HG03520 (cell line): ENCODE measurements around the gene LIPH.
"Not testable (repeated sequence)": the region's sequence is repeated elsewhere in the genome, so short reads cannot be mapped to it uniquely, and the experiment has no call there.

Experiments
- ATAC-seq: cut with Tn5 transposase; IDR thresholded peaks from one replicate; pipeline ENCODE4 v1.9.1; 2021; ENCODE audit warnings: mild to moderate bottlenecking, moderate library complexity; ENCODE audit not compliant: unreplicated experiment

The LIPH gene

DNA sequence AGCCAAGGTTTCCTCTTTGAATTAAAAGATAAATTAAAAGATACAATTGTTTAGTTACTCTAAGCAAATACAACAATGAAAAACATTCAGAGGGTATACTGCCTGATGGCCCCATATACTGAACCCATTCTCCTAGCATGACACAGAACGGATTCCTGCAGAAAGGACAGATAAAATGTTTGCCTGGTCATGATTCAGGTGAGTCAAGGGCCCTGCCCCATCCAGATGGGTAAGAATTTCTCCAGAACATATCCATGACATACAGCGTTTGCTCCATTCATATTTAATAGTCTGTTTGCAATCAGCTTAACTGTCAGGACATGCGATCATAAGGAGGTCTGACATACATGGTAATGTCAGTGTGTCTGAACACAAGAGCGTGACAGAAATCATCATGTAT lies 62.1 kb downstream of the LIPH start:
- no peak for ATAC-seq

DNA sequence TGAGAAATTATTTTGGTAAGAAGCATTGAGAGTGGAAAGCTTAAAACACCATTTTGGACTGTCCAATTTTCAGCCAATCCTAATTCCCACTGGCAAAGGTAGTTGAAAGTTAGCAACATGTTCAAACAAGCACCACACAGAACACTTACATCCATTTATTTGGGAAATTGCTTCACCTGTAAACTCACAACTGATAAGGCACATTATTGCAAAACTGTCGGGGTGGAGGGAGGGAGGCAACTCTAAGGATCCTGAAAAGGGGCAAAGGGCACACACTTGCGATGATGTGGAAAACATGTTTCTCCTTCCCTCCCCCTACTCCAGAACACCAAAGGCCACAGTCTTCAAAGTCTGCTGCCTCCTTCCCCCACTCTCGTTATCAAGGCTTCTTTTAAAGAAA lies 62.9 kb downstream of the LIPH start:
- ATAC-seq = no peak

DNA sequence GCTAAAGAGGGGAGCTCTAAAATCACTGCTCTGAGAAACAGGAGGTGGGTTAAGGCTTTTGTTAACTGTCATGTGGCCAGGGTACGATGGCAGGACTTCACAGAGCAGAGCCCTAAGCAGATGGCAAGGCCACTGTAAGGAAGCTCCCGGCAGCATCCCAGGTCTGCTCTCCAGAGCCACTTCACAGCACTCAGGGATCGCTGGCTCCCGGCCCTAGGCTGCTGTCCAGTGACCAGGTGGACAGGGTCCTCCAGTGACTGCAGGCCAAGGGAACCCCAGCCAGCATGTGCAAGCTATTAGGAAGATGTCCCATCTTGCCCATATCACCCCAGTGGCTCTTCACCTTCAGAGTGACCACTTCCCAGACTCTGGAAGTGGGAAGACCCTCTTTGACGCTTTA lies 63.9 kb downstream of the LIPH start:
- ATAC-seq = no peak

DNA sequence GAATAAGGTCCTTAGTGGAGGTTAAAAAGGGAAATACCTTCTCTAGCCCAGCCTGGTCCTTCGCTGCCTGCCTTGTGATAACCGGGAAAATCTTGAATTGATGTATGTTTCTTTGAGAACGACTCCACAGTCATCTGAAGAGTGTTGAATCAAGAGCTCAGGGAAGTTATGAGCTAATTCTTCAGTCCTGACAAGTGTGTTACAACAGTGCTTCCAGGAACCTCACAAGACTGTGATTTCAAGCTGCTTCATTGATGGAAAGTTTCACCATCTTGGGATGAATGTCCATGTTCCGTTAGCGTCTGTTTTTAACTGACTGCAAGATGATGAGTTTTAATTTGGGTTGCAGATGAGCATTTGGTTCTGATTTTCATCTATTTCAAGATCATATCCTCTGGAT lies 66.0 kb downstream of the LIPH start:
- ATAC-seq = no peak

DNA sequence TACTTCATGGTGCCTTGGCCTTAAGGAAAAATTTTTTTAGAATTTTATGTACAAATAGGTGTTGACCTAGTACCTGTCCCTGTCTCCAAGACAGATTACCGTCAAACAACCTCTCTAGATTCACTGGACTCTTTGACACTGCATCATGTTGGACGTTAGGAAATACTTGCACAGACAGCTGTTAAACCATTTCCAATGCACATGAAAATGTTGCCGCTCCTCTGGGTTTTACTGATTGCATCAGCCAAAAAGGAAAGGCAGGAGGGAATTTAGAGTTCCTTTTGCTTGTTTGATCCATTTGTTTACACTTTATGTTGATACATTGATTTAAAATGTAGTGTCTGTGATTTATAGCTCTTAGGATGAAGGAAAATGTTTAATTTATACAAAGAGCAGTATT lies 68.1 kb downstream of the LIPH start:
- ATAC-seq = no peak

DNA sequence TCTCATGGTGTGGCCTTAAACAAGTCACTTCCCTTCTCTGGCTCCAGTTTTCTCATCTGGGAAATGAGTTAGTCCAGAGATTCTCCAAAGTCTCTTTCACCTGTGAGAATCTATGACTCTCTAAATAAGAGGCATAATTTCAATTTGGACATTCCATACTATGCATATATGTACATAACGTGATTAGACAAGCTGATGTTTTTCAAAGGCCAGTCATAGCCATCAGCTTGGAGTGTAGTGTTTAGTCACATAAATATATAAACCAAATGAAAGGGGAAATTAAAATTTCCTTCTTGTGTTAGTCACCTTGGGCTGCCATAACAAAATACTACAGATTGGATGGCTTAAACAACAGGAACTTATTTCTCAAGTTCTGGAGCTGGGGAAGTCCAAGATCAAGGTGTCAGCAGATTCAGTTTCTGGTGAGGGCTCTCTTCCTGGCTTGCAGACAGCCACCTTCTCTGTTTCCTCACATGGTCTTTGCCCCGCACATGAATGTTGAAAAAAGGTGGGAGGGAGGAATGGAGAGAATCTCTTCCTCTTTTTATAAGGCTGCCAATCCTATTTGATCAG lies 72.9 kb downstream of the LIPH start:
- no peak for ATAC-seq

DNA sequence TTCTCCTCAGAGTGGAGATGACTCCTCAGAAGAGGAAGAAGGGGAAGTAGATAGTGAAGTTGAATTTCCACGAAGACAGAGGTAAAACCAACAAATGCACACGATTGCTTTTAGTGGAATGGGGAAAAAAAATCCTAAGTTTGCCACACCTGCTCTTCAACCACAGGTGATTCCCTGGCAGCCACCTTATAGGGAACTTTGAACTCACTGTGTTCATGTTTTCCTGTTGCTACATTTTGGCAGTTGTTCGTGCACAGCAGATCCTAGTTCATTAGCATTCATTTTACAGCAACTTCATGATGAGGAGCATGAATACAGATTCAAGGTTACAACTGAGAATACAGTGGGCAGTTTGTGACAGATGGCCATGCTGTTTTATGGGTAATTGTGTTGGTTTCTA lies 75.1 kb downstream of the LIPH start:
- no peak for ATAC-seq

DNA sequence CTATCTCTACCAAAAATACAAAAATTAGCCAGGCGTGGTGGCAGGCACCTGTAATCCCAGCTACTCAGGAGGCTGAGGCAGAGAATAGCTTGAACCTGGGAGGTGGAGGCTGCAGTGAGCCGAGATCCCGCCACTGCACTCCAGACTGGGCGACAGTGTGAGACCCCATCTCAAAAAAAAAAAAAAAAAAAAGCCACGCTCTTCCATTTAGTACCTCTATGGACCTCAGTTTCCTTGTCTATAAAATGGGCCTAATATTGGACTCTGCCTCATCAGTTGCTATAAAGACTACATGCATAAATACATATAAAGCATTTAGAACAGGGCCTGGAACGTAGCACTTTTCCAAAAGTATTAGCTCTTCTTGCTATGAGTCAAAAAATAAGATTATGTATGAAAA lies 77.5 kb downstream of the LIPH start:
- not testable (repeated sequence) for ATAC-seq

DNA sequence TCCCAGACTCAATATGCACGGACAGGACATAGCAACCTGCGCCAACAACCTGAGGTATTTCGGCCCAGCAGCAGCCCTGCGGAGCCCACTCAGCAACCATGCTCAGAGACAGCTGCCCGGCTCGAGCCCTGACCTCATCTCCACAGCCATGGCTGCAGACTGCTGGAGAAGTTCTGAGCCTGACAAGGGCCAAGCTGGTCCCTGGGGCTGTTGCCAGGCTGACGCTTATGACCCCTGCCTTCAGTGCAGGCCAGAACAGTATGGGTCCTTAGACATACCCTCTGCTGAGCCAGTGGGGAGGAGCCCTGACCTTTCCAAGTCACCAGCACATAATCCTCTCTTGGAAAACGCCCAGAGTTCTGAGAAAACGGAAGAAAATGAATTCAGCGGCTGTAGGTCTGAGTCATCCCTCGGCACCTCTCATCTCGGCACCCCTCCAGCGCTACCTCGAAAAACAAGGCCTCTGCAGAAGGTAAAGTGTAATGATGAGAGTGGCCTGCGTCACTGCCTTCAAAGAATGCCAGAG lies 79.0 kb downstream of the LIPH start:
- ATAC-seq = no peak

DNA sequence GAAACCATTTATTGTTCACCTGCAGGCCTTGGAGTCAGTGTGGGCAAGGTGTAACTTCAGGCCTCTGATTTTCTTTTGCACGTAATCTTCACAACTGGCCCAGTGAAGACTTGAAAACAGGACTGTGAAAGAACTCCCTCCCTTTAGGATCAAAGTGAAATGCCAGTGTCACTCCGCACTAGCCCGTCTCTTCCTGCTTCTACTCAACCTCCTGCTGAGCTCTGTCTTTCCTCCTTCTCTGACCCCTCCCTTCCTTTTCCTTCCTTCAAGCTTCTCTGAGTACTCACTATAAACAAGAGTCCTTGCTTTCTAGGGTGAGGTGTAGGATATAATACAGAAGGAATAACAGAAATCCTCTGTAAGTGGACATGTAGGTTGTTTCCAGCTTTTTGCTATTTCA lies 82.1 kb downstream of the LIPH start:
- no peak for ATAC-seq

DNA sequence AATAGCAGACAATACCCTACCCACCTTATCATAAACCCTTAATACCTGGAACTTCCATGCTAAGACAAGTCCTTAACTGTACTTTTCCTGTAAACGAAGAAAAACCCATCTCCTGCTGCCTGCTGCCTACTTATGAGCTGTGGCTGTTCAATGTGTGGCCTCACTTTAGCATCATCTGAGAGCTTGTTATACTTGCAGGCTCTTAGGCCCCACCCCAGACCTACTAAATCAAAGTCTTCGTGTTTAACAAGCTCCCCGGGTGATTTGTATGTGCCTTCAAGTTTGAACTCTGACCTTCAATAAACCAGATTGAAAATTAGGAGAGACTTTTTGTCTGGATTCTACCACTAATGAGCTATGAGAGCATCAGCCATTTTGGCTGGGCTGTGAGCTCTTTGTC lies 82.8 kb downstream of the LIPH start:
- ATAC-seq = no peak

DNA sequence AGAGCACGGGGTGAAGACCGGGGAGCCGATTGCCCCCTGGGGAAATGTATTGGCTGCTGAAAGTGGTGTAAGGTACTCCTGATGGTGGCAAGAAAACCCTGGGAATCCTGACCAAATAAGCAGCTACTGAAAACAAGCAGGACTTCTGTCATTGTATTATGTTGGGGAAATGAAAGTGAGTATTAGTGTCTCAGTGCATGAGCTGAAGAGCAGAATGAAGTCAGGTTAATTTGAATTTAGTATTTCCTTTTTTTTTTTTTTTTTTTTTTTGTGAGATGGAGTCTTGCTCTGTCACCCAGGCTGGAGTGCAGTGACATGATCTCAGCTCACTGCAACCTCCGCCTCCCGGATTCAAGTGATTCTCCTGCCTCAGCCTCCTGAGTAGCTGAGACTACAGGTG lies 86.3 kb downstream of the LIPH start:
- ATAC-seq = not testable (repeated sequence)

DNA sequence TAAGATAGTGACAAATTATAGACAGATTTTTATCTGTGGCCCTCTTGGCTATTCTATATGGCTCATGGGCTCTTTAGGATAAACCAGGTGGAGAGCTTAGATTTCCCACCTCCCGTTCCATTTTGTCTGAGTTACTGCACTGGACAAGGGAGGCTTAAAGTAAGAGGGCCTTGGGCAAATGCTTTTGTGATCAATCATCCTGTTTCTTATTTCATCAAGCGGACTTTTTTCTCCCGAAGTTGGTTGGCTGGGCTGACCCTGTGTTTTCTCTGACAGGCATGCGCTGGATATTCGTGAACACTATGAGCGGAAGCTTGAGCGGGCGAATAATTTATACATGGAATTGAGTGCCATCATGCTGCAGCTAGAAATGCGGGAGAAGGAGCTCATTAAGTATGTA lies 86.9 kb downstream of the LIPH start:
- ATAC-seq = no peak

DNA sequence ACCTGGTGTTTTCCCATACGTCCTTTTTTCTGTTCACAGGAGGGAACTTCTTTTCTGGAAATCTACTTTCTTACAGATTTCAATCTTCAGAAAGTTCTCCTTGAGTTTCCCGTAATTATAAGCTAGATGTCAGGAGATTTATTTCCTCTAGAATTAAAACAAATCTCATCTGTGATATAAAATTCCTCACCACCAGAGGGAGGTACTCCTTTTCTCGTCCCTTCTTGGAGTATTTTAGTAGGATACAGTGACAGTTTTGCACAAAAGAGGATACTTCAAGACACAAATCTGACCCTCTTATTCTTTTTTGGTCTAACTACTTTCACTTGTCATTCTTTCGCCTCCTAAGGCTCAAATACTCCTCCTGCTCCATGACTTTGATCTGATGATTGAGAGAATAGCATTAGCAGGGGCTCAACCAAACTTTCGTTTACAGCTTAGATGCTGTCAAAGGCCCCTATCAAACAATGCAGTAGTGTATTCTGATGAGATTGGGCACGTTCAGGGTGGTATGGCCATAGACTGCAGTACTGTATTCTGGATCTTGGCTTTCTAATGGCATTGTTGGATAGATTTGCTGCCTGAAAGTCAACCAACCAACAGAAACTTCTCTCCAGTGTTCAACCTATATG lies 91.6 kb downstream of the LIPH start:
- ATAC-seq = no peak

DNA sequence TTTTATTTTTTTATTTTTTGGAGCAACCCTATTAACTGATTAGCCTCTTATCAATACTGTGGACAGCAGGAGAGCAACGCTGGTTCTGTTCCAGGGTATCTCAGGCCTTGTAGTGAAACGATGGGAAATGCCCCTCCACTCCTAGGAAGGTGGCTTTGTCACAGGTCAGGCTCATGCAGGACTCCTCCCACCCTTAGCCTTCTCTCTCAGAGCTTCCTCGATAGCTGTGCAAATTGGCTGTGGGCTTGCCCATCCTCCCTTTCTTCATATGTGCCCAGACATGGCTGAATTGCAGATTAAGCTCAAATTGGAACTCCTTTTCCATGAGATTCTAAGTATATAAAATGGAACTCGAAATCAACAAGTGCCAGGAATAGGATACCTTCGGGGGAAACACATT lies 92.1 kb downstream of the LIPH start:
- ATAC-seq = no peak

DNA sequence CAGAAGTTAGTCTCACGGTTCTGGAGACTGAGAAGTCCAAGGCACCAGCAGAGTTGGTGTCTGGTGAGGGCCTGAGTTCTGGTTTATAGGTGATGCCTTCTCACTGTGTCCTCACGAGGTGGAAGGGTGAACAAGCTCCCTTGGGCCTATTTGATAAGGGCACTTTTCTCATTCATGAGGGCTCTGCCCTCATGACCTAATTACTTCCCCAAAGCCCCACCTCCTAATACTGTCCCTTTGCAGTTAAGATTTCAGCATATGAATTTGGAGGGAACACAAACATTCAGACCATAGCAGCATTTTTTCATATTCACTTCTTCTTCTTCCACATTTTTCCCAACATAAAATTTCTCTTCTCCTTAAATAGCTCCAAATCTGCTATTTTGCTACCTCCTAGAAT lies 95.0 kb downstream of the LIPH start:
- no peak for ATAC-seq
